Loucy (cell line): ENCODE results near the gene PPP1R12B.
"Not testable (repeated sequence)": the region's sequence is repeated elsewhere in the genome, so short reads cannot be mapped to it uniquely, and the experiment has no call there.

Source experiments
- CTCF ChIP-seq: fragments of 200-600 bp; sonication (generic); conservative IDR thresholded peaks from 2 replicates; pipeline ENCODE4 v1.5.1; 2014; ENCODE audit warnings: mild to moderate bottlenecking, antibody characterized with exemption, low read length
- EZH2phosphoT487 ChIP-seq: fragments of 200-600 bp; IDR thresholded peaks from 2 replicates; pipeline ENCODE4 v1.6.1; 2018; ENCODE audit warnings: antibody characterized with exemption, mild to moderate bottlenecking, moderate library complexity, borderline replicate concordance

- not testable (repeated sequence) for TF ChIP-seq CTCF, EZH2phosphoT487
These were observed 280.8 kb downstream of the PPP1R12B start for GRCh38 chr1:202629257-202629811.
